GM12865 (cell line): ENCODE results near the gene CCDC171.

Source experiments
- DNase-seq: peaks from one replicate; pipeline ENCODE4 v3.0.0; 2010; ENCODE audit warnings: low read depth
- H3K4me3 ChIP-seq: 2 replicates; pipeline ENCODE4 v1.5.1; 2011; ENCODE audit warnings: mild to moderate bottlenecking, low read depth, low read length, control low read depth
- CTCF ChIP-seq: IDR thresholded peaks from 2 replicates; pipeline ENCODE4 v1.5.1; 2011; ENCODE audit warnings: low read length, control low read depth, low read depth, inconsistent platforms; ENCODE audit not compliant: insufficient read depth; ENCODE audit errors: missing control alignments

CCDC171 gene

GRCh38 chr9:15718423-15718822 is 165.6 kb downstream of the CCDC171 start:
- no peak for DNase-seq
- no peak for TF ChIP-seq CTCF
- H3K4me3 ChIP-seq = no peak overlapping the region

GRCh38 chr9:15720861-15721260 is 168.0 kb downstream of the CCDC171 start:
- DNase-seq = no peak
- no peak overlapping the region for H3K4me3 ChIP-seq
- no peak for TF ChIP-seq CTCF

GRCh38 chr9:15722888-15723287 is 170.0 kb downstream of the CCDC171 start:
- no peak for TF ChIP-seq CTCF
- H3K4me3 ChIP-seq = no peak overlapping the region
- no peak for DNase-seq

- no peak for DNase-seq
- TF ChIP-seq CTCF = no peak
Measured at GRCh38 chr9:15724016-15724415, 171.2 kb downstream of the CCDC171 start.

GRCh38 chr9:15724612-15725011 is 171.8 kb downstream of the CCDC171 start:
- no peak overlapping the region for H3K4me3 ChIP-seq
- no peak for TF ChIP-seq CTCF
- no peak for DNase-seq

More at GRCh38 chr9:15724016-15724415, 171.2 kb downstream of the CCDC171 start:
- no peak overlapping the region for H3K4me3 ChIP-seq

GRCh38 chr9:15725953-15726352 is 173.1 kb downstream of the CCDC171 start:
- no peak for TF ChIP-seq CTCF
- no peak for DNase-seq
- no peak overlapping the region for H3K4me3 ChIP-seq

- DNase-seq = no peak
- no peak for TF ChIP-seq CTCF
- no peak overlapping the region for H3K4me3 ChIP-seq
Measured at GRCh38 chr9:15729507-15729906, 176.7 kb downstream of the CCDC171 start.
